ENCODE data around the gene CTSW.

The CTSW gene

DNA sequence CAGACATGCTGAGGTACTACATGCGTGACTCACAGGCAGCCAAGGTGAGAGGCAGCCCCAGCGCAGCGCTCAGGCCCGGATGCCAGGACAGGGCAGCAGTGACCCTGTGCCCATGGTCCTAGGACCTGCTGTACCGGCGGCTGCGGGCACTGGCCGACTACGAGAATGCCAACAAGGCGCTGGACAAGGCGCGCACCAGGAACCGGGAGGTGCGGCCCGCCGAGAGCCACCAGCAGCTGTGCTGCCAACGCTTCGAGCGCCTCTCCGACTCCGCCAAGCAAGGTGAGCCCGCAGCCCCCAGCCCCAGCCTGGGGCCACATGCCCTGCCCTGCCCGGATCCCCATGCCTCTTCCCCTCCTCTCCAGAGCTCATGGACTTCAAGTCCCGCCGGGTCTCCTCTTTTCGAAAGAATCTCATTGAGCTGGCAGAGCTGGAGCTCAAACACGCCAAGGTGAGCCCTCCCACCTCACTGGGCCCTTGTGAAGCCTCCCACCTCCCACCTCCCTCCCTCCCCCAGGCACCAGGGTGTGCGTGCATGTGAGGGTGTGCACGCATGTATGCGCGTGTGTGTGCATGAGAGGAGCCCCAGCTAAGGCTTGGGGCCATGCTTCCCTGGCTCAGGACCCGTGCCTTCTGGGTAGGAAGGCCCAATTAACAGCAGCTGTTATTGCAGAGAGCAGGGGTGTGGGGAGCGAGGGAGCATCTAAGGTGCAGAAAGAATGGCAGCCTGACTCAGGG lies 27.0 kb upstream of the CTSW start:
- Histone ChIP-seq H3K4me3 (ENCODE audit: insufficient read depth, low read length, poor library complexity, severe bottlenecking) (no peak overlapping the region), H4K20me1 (ENCODE audit: low read depth, low read length) (peaks cover 16% of the 10 kb centered on the region), H3K27ac (ENCODE audit: low read depth, low read length) (no peak overlapping the region), H3K9ac (ENCODE audit: low read length) (no peak overlapping the region), H3K79me2 (ENCODE audit: insufficient read depth, low read length) (peaks cover 26% of the 10 kb centered on the region), H3K27me3 (ENCODE audit: low read length) (no peaks in the 10 kb centered on the region), H3K9me3 (ENCODE audit: insufficient read depth, low read length) (no peaks in the 10 kb centered on the region), H3F3A (ENCODE audit: insufficient read depth) (peaks cover 26% of the 10 kb centered on the region), H3K9me2 (replicated peaks; ENCODE audit: insufficient read depth, low read length) (no peaks in the 10 kb centered on the region), H3K36me3 (ENCODE audit: low read length) (peaks cover 24% of the 10 kb centered on the region), H2AFZ (ENCODE audit: low read depth, low read length, severe bottlenecking) (no peak overlapping the region), H3K4me2 (ENCODE audit: low read depth, low read length, poor library complexity, severe bottlenecking) (no peak overlapping the region)
- TF ChIP-seq, protein P1, sequence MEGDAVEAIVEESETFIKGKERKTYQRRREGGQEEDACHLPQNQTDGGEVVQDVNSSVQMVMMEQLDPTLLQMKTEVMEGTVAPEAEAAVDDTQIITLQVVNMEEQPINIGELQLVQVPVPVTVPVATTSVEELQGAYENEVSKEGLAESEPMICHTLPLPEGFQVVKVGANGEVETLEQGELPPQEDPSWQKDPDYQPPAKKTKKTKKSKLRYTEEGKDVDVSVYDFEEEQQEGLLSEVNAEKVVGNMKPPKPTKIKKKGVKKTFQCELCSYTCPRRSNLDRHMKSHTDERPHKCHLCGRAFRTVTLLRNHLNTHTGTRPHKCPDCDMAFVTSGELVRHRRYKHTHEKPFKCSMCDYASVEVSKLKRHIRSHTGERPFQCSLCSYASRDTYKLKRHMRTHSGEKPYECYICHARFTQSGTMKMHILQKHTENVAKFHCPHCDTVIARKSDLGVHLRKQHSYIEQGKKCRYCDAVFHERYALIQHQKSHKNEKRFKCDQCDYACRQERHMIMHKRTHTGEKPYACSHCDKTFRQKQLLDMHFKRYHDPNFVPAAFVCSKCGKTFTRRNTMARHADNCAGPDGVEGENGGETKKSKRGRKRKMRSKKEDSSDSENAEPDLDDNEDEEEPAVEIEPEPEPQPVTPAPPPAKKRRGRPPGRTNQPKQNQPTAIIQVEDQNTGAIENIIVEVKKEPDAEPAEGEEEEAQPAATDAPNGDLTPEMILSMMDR (IDR thresholded peaks at IDR 0.05; ENCODE audit: insufficient read depth, low read length, poor library complexity, severe bottlenecking) = no peak
- TF ChIP-seq EZH2phosphoT487 (conservative IDR thresholded peaks at IDR 0.05; ENCODE audit: low read length) = no peak

DNA sequence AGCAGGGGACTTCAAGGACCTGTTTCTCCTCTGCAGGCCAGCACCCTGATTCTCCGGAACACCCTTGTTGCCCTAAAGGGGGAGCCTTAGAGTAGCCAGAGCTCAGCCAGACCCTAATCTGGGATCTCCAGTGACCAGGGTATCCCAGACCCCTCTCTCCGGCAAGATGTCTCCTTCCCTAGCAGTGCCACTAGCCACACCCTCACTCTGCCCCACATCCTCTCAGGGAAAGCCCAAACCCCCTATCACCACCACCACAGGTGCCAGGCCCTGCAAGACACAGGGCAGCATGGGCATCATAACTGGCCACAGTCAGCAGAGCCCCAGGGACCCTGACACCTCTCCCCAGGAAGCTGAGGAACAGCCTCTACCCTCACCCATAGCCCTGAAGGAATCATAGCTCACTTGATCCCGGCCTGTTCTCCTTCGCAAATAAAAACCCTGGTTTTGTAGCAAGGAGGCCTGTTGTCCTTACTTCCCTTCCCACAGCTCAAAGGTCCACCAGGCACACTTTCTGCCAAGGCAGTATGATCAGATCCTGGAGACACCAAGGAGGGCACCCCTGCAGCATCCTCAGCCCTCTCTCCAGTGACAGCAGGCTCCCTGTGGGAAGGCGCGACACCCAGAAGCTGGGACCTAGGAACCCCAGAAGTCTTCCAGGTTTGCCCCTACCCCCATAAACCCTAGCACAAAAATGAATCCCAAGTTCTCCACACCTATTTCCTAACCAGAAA lies 26.2 kb upstream of the CTSW start:
- Histone ChIP-seq H3K9ac (ENCODE audit: low read length) (no peak overlapping the region), H3K4me2 (ENCODE audit: low read depth, low read length, poor library complexity, severe bottlenecking) (no peak overlapping the region), H3K27me3 (ENCODE audit: low read length) (no peaks in the 10 kb centered on the region)

DNA sequence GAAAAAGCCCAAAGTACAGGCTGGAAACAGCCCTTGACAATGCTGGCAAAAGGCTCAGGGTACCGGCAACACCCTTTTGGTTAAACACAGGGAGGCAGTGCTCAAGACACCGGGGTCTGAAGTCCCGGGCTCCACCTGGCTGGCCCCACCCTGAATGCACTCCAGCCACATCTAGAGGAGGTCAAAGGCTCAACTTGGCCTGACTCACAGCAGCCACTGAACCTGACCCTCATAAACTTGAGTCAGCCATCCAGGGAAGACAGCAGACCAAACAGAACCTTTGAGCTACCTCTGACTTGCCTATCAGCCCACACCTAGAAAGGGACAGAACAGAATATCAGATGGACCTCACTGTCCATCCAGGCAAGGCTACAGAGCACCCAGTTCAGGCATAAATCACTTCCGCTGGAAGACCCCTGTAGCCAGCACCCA lies 25.5 kb upstream of the CTSW start:
- Histone ChIP-seq H3K9me2 (replicated peaks; ENCODE audit: insufficient read depth, low read length) (no peaks in the 10 kb centered on the region), H3K79me2 (ENCODE audit: insufficient read depth, low read length) (peaks cover 28% of the 10 kb centered on the region), H2AFZ (ENCODE audit: low read depth, low read length, severe bottlenecking) (no peak overlapping the region), H3K9me3 (ENCODE audit: insufficient read depth, low read length) (no peaks in the 10 kb centered on the region), H3K36me3 (ENCODE audit: low read length) (peaks cover 24% of the 10 kb centered on the region), H3K4me2 (ENCODE audit: low read depth, low read length, poor library complexity, severe bottlenecking) (no peak overlapping the region), H3K9ac (ENCODE audit: low read length) (no peak overlapping the region), H3K27me3 (ENCODE audit: low read length) (no peaks in the 10 kb centered on the region), H3F3A (ENCODE audit: insufficient read depth) (peaks cover 34% of the 10 kb centered on the region), H3K4me3 (ENCODE audit: insufficient read depth, low read length, poor library complexity, severe bottlenecking) (no peak overlapping the region), H4K20me1 (ENCODE audit: low read depth, low read length) (peaks cover 16% of the 10 kb centered on the region), H3K27ac (ENCODE audit: low read depth, low read length) (no peak overlapping the region)
- no peak for TF ChIP-seq EZH2phosphoT487 (conservative IDR thresholded peaks at IDR 0.05; ENCODE audit: low read length)
- TF ChIP-seq, protein P1 (IDR thresholded peaks at IDR 0.05; ENCODE audit: insufficient read depth, low read length, poor library complexity, severe bottlenecking) = no peak

More for the DNA sequence above, 26.2 kb upstream of the CTSW start:
- H3K9me2 ChIP-seq (replicated peaks; ENCODE audit: insufficient read depth, low read length) = no peaks in the 10 kb centered on the region
- H3F3A ChIP-seq (ENCODE audit: insufficient read depth) = peaks cover 27% of the 10 kb centered on the region
- H3K4me3 ChIP-seq (ENCODE audit: insufficient read depth, low read length, poor library complexity, severe bottlenecking) = no peak overlapping the region
- H3K79me2 ChIP-seq (ENCODE audit: insufficient read depth, low read length) = peaks cover 28% of the 10 kb centered on the region
- H3K36me3 ChIP-seq (ENCODE audit: low read length) = peaks cover 24% of the 10 kb centered on the region
- H2AFZ ChIP-seq (ENCODE audit: low read depth, low read length, severe bottlenecking) = no peak overlapping the region
- H4K20me1 ChIP-seq (ENCODE audit: low read depth, low read length) = peaks cover 16% of the 10 kb centered on the region
- H3K27ac ChIP-seq (ENCODE audit: low read depth, low read length) = no peak overlapping the region
- no peak for TF ChIP-seq EZH2phosphoT487 (conservative IDR thresholded peaks at IDR 0.05; ENCODE audit: low read length)
- no peaks in the 10 kb centered on the region for H3K9me3 ChIP-seq (ENCODE audit: insufficient read depth, low read length)

All from SU-DHL-6 (cell line).